NCI-H2107 treated with DMSO at 0.1 percent for 48 hours (cell line): Measurements from ENCODE around the gene ASPSCR1.
"Not testable (repeated sequence)": the region's sequence is repeated elsewhere in the genome, so short reads cannot be mapped to it uniquely, and the experiment has no call there.

ENCODE experiments used
- DNase-seq: peaks from one replicate; lab custom pipeline; 2025; ENCODE audit not compliant: unreplicated experiment; lab: John Stamatoyannopoulos, UW

ASPSCR1 gene

DNA sequence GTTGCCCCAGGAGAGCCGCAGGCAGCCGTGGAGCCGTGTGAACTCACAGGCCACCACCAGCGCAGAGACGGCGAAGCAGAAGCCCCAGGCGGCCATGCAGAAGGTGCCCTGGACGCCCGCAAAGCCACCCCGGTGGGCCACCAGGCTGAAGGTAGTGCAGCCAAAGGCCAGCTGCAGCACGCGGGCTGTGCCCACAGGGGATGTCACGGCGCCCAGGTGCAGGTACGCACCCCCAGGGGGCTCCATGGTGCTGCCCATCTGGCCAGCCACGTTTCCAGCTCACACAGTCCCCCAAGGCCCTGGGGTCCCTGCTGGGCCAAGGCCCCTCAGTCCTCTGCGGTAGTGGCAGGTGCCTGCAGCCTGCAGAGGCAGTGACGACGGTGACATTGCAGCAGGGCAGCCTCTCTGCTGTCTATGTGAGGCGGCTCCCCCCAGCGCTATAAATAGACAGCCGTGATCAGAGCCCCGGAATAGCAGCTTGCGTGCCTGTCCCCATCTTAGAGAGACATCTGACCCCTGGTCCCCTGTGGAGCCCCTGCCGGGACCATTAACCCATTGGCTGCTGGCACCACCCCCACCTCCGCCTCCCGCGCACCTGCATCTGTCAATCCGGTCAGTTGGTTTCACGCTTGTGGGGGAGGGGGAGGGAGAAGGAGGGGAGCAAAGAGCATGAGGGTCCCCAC lies 35.8 kb upstream of the ASPSCR1 start:
- DNase-seq: peak; percentile 41

DNA sequence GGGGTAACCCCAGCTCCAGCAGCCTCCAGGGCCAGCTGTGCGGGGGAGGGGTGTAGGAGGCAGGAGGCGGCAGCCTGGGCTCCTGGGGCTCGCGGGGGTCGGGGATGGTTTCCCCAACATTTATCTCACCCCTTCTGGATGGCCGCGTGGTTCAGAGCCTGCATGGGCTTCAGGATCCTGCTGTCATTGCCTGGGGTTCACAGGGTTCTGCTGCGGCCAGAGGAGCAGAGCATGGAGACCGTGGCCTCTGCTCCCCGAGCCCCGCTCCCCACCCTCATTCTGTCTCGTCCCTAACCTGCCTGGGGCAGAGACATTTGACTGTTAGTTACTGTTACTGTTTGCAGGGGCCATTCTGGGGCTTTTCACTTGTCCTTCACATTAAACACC lies 35.3 kb upstream of the ASPSCR1 start:
- DNase-seq: no peak

GRCh38 chr17:81944858-81945257 lies 32.6 kb upstream of the ASPSCR1 start:
- DNase-seq: no peak

DNA sequence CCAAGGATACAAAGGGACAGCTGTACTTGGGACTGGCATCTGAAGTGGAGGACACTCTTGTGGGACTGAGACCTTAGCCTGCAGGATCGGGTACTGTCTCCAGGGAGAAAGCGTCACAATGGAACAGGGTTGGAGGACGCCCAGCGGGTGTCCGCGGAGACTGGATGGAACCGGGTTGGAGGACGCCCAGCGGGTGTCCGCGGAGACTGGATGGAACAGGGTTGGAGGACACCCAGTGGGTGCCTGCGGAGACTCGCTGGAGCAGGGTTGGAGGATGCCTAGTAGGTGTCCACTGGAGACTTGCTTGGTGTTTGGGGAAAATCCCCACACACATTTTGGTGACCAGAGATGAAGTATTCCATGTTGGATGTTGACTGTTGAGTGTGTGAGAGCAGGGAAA lies 30.2 kb upstream of the ASPSCR1 start, which contains the start of gene MYADML2:
Gene MYADML2 (minus strand): TSS at position 45 of the 400 bp plus-strand sequence. CDS start 5,492 bp downstream, outside the sequence.
- no peak for DNase-seq

DNA sequence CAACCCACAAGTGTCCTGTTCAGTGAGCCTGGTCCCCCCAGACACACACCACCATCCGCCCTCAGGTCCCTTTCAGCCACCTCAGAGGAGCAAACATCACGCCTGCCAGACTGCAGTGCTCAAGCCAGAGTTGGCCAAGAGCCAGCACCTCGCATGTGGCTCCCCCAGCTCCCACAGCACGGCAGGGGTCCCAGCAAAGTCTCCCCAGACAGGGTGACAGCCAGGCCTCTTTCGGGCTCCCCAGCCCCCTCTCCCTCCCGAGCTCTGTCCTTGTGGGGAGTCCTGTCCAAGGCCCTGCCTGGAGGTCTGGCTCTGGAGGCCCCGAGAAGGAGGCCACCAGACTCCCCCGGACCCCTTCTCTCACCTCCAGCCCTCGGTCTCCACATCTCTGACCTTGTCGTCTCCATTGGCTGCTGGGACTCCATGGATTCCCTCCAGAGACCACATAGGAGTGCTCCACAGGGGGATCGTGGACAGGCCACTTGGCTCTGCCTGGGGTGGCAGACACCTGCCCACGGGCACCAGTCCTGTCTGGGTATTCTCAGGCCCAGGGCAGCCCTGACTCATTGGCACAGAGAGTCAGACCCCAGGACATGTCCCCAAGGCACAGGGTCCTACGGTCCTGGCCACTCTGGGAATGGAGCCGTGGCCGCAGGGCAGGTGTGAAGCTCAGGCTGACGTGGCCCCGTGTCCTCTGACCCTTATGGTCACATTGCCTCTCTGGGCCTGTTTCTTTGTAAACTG lies 28.6 kb upstream of the ASPSCR1 start:
- DNase-seq: no peak

DNA sequence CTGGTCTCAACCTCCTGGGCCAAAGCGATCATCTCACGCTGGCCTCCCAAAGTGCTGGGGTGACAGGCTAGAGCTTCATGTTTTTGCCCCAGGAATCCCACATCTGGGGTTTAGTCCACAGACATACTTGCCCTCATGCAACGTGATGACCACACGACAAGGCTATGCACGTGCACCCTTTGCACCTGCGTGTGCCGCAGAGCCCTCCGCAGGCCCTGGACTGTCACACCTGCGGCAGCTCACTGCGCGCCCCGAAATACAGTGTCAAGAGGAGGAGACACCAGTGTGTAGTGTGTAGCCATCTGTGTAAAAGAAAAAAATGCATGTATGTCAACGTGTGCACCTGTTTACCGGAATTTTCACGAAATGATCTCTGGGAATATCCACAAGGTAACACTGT lies 26.9 kb upstream of the ASPSCR1 start:
- no peak for DNase-seq

DNA sequence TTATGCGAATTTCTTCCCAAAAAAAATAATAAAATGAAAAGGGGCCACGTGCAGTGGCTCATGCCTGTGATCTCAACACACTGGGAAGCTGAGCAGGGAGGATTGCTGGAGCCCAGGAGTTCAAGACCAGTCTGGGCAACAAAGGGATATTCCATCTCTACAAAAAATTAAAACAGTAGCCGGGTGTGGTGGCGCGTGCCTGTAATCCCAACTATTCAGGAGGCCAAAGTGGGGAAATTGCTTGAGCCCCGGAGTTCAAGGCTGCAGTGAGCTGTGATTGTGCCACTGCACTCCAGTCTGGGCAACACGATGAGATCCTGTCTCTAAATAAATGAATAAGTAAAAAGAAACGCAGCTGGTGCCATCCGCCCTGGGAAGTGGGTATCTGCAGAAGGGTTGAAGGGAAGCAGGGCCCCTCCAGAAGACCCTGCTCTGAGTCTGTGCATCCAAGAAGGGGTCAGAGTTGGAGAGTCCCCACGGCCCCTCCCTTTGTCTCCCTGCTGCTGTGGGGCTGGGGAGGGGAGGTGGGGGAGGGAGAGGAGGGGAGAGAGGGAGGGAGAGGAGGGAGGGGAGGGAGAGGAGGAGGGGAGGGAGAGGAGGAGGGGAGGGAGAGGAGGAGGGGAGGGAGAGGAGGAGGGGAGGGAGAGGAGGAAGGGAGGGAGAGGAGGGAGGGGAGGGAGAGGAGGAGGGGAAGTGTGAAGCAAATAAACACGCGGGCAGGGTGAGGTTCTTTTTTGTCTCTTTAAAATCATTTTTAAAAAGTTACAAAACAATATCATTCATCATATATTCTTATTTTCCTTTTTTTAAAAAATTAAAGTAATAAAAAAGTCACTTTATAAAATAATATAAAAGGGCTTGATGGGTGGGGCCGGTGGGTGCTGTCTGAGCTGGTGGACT lies 25.4 kb upstream of the ASPSCR1 start:
- DNase-seq: no peak

DNA sequence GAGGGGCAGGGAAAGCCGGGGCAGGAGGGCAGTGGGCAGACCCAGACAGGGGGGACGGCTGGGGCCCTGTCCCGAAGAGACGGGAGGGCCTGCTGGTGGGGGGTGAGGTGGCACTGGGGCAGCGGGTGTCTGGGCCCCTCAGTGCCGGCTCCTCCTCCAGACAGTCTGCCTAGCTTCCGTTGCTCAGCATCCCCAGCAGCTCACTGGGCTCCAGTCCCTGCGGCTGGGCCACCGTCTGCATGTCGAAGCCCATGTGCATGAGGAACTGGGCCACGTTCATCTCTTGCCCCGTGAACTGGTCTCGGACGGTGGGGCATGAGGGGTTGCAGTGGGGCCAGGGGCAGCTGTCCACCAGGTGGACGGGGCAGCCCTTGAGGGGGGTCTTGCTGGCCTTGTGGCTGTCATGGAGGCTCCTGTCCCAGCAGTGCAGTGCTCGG lies 24.6 kb upstream of the ASPSCR1 start:
- DNase-seq: no peak

GRCh38 chr17:81953443-81953842 lies 24.0 kb upstream of the ASPSCR1 start:
- not testable (repeated sequence) for DNase-seq

DNA sequence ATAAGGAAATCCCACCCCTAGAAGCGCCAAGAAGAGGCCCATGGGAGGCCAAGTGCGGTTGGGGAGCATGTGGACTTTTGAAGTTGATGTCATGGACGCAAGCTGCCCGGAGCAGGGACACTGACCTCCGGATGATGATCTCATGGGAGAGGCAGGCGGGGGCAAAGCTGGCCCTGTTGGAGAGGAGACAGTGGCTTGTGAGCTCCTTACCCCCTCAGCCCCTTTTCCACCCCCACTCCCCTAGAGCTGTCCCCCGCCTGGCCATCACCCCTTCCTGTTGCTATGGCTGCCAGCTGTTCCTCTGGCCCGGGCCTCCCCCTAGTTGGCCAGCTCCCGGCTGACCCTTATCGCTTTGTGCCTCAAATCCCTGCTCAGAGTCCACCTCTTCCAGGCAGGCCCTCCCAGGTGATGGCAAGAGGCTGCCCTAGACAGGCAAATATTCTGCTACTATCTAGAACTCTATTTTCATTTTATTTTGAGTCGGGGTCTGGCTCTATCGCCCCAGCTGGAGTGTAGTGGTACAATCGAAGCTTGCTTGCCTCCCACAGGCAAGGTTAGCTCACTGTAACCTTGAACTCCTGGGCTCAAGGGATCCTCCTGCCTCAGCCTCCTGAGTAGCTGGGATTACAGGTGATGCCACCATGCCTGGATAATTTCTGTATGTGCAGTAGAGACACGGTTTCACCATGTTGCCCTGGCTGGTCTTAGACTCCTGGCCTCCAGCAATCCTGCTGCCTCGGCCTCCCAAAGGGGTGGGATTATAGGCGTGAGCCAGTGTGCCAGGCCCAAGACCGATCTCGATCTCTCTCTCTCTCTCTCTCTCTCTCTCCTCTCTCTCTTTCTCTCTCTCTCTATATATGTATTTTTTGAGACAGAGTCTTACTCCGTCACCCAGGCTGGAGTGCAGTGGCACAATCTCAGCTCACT lies 23.0 kb upstream of the ASPSCR1 start:
- DNase-seq: no peak

GRCh38 chr17:81955058-81955681 lies 22.3 kb upstream of the ASPSCR1 start:
- no peak for DNase-seq

- DNase-seq: no peak
Observed at GRCh38 chr17:81955756-81956544, 21.5 kb upstream of the ASPSCR1 start.

GRCh38 chr17:81956607-81957589 lies 20.5 kb upstream of the ASPSCR1 start:
- no peak for DNase-seq

DNA sequence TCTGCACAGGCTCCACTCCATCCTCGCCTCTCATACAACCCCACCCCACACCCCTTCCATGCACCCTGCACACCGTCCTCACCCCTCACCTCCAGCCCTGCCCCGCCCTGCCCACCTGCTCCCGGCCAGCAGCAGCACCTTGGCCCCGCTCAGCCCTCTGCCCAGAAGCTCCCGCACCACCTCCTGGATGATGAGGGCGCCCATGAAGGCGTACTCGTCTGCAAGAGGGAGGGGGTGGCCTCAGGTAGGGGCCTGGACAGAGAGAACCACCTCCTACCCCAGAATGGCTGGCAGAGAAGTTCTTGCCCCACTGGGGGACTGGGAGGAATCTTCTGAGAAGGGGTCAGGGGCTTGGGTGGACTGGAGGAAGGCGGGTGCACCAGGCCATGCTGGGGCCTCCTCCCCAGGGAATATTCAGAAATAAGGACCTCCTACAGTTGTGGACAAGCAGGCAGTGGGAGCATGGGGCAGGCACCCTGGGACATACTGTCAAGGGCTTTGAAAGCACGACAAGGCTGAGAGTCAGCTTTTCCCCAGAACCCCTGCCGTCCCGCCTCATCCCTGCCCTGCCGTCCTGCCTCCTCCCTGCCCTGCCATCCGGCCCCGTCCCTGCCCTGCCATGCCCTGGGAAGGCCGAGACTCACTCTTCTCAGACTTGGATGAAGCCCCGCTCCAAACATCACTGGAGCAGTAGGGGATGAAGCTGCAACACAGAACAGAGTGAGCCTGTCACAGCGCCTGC lies 19.6 kb upstream of the ASPSCR1 start:
- DNase-seq: no peak

DNA sequence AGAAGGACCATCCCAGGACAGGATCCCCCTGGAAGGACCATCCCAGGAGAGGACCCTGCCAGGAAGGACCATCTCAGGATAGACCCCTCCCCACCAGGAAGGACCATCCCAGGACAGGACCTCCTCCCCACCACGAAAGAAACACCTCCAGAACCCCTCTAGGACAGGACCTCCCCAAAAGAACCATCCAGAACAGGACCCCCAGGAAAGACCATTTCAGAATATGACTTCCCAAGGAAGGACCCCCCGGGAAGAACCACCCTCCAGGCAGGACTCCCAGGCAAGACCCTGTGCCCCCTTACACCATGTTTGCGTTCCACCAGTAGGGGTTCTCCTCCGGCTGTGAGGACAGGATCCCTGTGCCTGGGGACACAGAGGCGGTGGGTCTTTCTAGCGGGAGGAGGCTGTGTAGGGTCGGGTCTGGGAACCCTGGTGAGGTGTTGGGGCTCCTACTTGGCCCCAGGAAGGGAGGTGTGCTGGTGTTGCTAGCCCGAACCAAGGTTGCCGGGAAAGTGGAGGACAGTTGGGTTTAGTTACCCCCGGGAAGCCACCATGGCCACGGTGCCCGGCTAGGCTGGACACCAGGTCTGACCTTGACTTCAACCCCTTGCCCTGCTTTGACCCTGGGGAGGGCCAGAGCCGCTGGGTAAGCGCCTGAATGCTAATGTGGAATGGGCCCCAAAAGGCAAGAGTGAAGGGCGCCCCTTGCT lies 18.6 kb upstream of the ASPSCR1 start:
- DNase-seq: no peak

- DNase-seq: no peak
Observed at GRCh38 chr17:81959362-81960129, 17.9 kb upstream of the ASPSCR1 start.
